ENCODE data around the gene ADNP.

ADNP gene

DNA sequence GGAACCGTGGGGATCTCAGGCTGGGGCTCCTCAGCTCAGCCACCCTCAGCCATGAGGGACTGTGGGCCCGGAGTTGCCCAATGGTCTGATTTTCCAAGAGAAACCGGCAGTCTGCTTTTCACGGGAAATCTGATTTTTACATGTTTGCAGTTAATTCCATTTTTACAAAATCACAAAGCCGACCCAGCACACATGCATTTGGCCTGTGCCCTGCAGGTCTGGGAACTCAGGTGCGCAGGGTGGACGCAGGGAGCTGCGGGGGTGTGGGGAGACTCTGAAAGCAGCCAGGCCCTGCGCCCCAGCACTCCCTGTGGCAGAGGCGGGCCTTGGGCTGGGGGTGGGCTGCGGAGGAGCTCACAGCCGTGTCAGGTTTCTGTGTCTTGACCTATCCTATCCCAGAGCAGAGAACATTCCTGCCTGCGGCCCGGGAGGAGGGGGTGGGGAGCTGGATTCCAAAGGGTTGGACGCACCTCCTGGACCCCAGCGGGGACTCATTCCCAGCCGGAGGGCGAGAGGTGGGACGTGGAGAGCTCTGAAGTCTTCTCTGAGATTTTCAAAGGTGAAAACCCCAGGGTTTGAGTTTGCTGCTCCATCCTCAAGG lies 60.6 kb downstream of the ADNP start:
- no peak for DNase-seq

- DNase-seq: no peak
Observed at GRCh38 chr20:50868509-50869495, 62.4 kb downstream of the ADNP start.

GRCh38 chr20:50867805-50868204 lies 63.4 kb downstream of the ADNP start:
- no peak for DNase-seq

DNA sequence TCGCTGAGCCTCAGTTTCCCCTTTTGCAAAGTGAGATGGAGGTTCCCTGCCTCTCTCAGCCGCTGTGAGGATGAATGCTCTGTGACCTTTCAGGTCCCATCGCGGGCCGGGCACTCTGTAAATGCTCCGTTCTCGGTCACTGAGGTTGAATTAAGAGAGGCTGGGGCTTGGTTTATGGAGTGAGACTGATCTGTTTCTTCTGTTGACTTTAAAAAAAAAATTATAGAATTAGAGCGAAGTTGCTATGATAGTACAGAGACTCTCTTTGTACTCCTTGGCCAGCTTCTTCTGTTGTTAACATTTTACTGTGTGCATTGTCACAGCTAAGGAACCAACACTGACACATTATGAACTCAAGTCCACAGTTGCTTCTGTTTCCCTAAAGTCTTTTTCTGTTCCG lies 64.4 kb downstream of the ADNP start:
- no peak for DNase-seq

- DNase-seq: no peak
Observed at GRCh38 chr20:50866036-50866685, 65.1 kb downstream of the ADNP start.

DNA sequence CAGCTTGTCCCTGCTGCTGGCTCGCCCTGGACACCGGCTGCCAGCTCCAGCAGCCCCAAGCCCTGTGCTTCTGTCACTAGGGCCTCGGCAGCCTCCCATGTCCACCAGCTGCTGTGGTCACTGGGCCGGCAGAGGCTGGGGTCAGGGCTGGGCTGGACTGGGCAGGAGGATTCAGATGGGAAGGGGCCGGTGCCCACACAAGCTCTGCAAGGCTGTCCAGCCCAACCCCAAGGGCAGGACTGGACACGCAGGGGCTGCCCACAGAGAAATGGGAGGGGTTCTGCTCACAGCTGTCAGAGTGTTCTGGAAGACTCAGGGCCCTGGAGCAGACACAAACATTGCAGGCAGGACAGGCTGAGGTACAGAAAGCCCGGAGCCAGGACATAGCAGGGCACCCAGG lies 65.6 kb downstream of the ADNP start:
- DNase-seq: no peak

DNA sequence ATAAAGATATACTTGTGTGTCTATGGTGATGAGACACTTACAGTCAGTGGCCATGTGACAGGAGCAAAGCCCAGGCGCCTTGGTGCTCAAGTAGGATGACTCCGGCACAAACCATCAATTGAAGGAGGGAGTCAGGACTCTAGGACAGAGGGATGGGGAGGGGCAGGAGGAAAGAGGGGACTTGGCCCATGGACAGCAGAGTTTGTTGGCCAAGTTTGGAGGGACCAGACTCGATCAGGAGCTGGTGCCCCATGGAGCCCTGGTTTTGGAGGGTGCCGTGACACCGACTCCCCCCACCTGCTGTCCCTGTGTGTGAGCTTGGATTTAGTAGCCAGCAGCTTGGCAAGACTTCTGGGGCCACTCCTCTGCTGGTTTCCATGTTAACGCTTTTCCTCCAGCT lies 66.1 kb downstream of the ADNP start:
- no peak for DNase-seq

GRCh38 chr20:50862546-50862945 lies 68.7 kb downstream of the ADNP start:
- DNase-seq: no peak

DNA sequence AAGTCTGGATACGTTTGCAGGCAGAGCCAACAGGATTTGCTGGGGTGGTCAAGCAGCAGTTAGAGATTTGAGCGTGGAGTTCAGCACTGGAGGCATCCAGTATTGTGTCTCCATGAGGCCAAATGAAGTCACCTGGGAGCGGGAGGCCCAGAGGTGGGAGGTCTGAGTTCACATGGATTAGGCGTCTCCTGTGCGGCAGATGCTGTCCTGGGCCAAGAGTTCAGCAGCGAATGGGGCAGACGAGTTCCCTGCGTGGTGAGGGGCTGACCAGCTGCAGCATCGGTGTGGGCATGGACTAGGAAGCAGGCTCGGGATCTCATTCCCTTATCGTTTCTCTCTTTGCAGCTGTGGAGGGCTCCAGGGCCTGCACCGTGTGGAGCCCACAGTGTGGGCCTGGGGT lies 70.2 kb downstream of the ADNP start:
- no peak for DNase-seq

DNA sequence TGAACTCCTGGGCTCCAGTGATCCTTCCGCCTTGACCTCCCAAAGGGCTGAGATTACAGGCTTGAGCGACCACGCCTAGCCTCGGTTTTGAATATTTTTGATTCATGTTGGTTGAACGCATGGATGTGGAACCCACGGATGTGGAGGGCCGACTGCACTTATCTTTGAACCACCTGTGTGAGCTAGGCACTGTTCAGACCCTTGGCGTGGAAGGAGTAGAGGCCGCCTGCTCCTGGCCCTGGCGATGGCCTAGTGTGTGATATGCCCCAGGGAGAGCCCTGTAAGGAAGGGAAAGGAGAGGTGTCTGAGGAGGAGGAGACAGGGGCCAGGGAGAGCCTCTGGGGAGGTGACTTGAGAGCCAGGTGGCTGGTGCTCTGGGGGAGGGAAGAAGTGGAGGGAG lies 72.1 kb downstream of the ADNP start:
- no peak for DNase-seq

DNA sequence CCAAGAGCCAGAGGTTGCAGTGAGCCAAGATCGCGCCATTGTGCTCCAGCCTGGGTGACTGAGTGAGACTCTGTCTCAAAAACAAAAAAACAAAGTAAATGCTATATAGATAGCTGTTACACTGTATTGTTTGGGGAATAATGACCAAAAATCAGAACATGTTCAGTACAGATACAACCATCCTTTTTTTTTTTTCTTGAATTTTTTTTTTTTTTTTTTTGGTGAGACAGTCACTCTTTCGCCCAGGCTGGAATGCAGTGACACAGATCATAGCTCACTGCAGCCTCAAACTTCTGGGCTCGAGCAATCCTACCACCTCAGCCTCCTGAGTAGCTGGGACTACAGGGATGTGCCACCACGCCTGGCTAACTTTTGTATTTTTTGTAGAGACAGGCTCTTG lies 72.7 kb downstream of the ADNP start:
- no peak for DNase-seq

DNA sequence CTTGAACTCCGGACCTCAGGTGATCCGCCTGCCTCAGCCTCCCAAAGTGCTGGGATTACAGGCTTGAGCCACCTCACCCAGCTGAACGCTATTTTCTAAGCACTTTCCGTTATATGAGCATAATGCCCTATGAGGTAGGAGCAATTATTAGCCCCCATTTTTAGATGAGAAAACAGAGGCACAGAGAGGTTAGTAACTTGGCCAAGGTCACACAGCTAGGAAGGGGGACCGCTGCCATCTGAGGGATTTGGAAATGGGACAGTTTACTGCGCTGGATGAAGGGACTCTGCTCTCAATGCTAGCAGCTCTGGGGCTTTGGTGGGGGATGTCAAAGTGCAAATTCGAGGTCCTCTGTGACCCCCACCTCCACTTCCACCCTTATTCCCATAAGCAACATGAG lies 73.9 kb downstream of the ADNP start:
- DNase-seq: no peak

DNA sequence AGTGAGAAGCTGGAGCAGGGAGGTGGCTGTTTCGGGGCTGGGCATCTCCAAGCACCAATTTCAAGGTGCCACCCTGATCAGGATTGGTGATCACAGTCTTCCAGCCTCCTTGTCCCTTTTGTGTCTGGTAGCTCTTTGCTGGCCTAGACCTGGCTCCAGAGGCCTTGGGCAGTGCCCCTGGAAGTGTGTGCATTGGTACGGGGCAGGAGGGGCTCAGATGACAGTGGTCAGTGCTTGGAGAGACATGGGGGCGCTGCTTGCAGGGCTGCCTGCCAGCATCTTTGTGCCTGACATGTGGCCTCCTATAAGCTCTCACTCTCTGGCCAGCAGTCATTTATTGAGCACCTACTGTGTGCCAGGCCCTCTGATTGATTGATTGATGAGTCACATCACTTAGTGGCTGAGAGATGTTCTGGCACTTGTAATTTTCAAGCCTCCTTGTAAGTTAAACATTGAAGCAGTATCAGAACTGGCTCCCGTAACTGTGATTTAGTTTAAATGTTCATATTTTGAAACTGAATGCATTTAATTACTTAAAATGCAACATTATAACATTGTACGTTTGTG lies 74.7 kb downstream of the ADNP start:
- DNase-seq: no peak

DNA sequence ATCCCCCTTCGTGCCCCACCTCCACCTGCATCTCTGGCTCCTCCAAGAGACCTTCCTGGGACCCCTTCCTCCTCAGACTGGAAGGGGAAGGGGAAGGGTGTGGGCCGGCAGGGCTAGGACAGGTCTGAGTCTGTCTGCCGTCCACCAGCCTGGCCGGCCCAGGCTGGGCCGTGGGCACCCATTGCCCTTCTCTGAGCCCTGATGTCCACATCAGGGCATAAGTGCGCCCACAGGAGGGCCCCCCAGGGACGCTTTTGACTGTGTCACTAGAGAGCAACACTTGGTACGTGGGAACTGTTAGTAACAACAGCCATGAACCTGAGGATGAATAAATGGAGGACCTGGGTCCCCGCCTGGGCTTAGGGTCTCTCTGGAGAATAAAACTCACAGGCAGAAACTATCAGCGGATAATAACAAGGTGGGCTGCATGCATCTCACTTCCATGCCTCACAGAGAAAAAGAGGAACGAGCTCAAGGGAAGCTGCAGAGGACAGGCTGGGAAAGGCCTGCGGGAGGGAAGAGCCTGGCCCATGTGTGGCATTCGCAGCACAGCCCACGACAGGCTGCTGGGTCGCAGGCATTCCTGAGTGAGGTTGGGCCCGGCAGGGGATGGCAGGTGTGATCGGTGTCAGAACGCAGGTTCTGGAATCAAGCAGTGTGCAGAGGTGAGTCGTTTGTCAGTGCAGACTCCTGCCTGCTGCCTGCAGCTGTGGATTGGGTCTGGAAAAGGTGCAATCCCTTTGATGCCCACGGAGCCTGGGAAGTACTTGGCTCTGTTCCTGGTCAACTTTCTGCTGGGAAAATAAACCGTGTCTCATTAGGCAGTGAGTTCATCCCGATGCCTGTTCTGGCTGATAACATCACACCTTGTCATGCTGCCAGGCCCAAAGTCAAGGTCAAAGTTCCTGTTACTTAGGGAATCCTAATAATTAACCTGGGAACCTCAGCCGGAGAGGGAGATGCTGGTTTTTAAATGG lies 75.5 kb downstream of the ADNP start:
- DNase-seq: no peak

DNA sequence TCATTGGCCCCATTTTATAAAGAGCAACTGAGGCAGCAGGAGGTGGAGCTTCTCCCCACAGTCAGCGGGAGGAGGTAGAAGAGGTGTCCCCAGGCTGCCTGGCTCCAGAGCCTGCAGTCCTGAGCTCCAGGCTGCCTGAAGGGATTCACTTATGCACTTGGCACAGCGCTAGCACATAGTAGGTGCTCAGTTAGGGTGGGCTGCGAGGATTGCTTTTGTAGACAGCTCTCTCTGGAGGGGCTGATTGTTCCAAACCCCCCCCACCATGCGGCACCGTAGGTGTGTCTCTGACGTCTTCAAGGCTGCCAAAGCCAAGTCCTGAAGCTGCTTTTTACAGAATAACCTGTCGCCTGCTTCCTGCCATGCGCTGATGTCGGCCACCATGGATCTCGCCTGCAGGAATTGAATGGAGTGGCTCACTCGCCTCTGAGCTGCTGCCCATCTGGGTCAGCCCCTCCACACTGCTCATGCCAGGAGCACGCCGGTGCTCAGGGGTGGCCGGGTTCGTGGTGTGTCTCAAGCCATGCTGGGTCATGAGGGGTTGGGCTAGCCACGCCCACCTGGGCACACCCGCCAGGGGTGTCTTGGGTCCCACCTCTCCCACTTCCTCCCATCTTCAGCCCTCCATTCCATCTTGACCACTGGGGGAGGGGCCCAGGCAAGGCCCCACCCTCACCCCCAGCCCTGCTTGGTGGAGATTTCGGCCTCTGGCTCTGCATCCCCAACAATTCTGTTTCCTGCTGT lies 76.6 kb downstream of the ADNP start:
- no peak for DNase-seq

DNA sequence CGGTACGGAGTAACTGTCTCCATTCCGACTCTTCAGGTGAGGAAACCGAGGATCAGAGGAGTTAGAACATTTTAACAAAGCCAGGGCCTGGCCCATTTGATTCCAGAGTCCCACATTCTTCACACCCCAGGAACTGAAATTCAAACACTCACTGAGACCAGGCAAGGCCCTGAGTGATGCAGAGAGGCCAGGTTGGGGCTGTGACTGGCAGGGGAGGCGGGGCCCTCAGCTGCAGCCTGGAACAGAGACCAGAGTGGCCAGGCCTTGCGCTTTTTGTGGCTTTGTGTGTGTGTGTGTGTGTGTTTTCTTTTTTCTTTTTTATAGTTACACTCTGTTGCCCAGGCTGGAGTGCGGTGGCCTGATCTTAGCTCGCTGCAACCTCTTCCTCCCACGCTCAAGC lies 79.2 kb downstream of the ADNP start:
- DNase-seq: no peak

GRCh38 chr20:50850721-50851286 lies 80.4 kb downstream of the ADNP start:
- no peak for DNase-seq

GRCh38 chr20:50848846-50849673 lies 82.2 kb downstream of the ADNP start:
- DNase-seq: no peak

GRCh38 chr20:50848341-50848808 lies 82.9 kb downstream of the ADNP start:
- DNase-seq: no peak

DNA sequence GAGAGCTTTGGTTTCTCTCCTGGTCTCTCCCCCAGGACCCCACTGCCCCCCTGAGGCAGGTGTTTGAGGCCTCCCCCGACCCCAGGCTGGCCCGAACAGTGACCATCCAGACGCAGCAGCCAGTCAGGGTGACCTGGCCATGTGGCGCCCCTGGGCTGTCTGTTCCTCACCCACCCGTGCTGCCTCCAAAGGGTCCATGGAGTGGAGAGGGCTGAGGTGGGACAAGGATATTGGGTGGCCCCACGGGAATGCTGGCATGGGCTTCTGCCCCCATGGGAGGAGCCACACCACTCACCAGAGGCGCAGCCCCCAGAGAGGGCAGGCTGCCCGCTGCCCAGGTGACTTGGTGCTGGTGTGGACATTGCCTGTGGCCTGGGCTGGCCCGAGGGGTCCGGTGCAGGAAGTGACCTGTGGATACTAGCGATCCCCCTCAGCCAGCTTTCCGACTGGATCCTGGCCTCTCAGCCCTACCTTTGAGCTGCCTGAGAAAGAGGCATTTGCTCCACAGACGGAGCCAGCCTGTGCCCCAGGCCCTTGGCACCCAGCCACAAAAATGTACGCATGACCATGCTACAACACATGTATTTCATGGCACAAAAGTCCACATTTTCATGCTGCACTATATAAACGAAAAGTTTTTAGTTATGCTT lies 85.5 kb downstream of the ADNP start:
- DNase-seq: no peak

All from CD4-positive, alpha-beta T cell treated with Interleukin-17A for 4 hours (primary cell).